Inflammatory macrophage treated with lipopolysaccharide for 4 hours (primary cell): ENCODE data around the gene HMG20B.

Source experiments
- DNase-seq: peaks from one replicate; pipeline ENCODE4 v3.0.0-alpha.2; 2020

HMG20B gene

GRCh38 chr19:3537438-3538240, 35.1 kb upstream of the HMG20B start:
- DNase-seq, result no peak

- DNase-seq, result no peak
Observed at GRCh38 chr19:3538258-3538929, 34.4 kb upstream of the HMG20B start.

- DNase-seq, result no peak
Observed at GRCh38 chr19:3538965-3539755, 33.6 kb upstream of the HMG20B start, which contains the start of gene TEKTIP1. TEKTIP1 (plus strand) TSS chr19:3539174; CDS start chr19:3539178, 4 bp downstream.

GRCh38 chr19:3539756-3540118, 33.0 kb upstream of the HMG20B start:
- no peak for DNase-seq

DNA sequence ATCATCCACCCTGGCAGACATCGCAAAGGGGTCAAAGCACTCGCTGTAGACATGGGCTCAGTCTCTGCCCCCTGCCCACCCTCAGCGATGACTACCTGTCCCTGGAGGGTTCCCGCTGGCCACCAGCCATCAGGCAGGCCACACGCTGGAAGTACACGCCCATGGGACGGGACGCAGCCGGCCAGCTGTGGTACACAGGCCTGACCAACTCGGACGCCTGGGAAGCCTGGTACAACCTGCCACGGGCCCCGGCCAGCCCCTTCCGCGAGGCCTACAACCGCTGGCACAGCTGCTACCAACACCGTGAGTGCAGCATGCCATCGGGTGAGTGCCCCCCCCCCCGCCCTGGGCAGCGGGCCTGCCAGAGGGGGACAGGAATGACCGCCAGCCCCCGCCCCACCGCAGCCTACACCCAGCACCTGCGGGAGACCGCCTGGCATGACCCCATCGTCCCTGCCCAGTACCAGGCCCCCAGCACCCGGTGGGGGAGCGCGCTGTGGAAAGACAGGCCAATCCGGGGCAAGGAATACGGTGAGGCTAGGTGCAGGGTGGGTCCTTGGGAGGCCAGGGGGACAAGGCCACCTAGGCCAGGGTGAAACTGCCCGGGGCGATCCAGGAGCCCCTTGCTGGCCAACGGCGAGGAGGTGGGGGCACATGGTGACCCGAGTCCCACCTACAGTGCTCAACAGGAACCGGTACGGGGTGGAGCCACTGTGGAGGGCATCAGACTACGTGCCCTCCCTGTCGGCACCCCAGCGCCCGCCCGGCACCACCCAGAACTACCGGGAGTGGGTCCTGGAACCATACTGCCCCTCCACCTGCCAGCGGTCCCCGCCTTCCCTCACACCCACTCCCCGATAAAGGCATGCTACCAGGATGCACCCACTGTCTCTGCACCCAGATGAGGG, 29.3 kb upstream of the HMG20B start:
- no peak for DNase-seq

DNA sequence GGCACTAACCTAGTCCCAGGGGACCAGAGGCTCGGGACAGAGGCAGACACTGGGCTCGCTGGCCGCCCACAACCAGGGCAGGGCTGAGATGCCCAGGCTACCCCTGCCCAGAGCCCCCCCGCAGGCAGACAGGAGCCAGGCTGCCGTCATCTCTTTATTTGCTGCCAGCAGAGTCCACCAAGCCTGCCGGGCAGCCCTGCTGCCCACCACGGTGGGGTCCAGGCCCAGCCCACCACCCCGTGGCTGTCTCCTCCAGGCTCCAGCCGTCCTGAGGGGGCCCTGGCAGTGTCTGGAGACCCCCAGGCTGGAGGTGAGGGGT, 28.7 kb upstream of the HMG20B start:
- no peak for DNase-seq

- peak; percentile 61 for DNase-seq
Observed at GRCh38 chr19:3544742-3545668, 27.7 kb upstream of the HMG20B start.

DNA sequence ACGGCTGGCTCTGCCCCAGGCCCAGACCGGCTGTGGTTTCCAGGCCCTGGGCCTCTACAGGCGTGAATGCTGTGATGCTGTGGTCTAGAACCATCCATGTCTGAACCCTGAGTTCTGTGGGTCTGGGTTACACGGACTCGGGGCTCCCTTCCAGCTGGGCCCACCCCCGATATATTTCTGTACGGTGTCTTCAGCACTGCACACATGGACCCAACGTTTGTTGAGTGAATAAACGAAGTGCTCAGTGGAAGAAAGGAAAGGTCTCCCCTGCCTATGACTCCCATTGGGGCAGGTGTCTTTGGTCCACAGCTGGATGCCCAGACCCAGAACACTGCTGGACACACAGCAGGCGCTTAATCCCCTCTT, 27.1 kb upstream of the HMG20B start:
- DNase-seq, result no peak

DNA sequence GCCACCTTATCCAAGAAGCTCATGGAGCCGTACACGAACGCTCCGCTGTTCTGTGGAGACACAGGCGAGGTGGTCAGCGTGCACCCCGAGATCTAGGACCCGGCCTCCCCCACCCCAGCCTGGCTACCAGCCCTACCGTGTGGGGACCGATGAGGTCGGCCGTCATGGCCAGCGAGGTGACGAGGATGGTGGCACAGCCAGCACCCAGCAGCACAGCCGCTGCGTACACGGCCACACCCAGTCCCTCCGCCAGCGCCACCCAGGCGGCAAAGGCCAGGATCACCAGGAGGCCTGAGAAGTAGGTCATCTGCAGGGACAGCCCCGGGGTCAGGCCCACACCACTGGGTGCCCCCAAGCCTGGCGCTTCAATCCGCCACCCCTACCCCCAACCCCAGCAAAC, 26.6 kb upstream of the HMG20B start:
- DNase-seq, result no peak

DNA sequence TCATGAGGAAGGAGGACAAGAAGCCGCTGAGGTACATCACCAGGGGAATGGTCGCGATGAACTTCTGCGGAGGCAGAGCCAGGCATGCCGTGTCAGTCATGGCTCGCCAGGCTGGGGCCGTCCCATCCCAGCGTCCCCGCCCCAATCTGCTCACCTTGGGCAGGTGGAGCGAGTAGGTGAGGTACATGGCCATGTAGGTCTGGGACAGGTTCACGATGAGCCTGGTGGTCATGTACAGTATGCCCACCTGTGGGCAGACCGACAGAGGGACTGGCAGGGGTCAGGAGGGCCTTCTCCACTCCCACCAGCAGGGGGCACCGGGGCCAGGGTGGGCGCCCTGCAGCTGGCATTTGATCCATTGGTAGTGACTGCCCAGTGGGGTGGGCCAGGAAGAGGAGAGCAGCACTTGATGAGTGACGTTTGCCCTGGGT, 25.4 kb upstream of the HMG20B start:
- no peak for DNase-seq

DNA sequence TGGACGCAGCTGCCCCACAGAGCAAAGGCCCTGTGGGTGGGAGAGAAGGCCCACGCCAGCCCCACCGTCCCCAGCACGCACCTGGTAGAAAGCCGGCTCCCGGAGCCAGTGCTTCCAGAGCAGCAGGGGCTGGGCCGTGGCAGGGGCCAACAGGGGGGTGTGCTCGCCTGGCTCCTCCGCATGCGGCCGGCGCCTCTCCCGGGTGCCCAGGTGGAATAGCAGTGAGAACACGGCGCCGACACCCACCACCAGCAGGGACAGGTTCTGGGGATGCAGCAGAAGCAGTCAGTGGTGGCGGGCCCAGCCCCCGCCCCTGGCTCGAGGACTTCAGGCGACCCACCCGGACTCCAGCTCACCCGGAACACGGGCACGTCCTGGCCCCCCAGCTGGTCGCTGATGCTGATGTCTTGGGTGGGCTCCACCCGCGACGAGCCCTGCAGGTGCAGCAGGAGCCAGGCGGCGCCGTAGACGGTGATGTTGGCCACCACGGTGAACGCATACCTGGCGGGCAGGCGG, 24.9 kb upstream of the HMG20B start:
- DNase-seq, result no peak

GRCh38 chr19:3548606-3549005, 24.1 kb upstream of the HMG20B start:
- DNase-seq, result peak; percentile 88

DNA sequence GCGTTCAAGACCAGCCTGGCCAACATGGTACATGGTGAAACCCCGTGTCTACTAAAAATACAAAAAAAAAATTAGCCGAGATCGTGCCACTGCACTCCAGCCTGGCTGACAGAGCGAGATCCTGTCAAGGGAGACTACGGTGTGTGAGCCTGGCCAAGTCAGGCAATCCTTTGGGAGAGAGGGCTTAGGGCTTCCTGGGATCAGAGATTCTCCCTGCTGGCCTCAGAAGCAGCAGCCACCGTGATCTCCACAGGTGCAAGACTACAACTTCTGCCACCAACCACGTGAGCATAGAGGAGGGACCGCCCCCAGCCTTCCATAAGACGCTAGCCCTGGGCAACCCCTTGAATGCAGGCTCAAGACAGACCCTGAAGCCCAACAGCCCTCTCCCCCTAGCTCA, 22.9 kb upstream of the HMG20B start:
- DNase-seq, result no peak

GRCh38 chr19:3550947-3551791, 21.6 kb upstream of the HMG20B start:
- DNase-seq, result no peak

DNA sequence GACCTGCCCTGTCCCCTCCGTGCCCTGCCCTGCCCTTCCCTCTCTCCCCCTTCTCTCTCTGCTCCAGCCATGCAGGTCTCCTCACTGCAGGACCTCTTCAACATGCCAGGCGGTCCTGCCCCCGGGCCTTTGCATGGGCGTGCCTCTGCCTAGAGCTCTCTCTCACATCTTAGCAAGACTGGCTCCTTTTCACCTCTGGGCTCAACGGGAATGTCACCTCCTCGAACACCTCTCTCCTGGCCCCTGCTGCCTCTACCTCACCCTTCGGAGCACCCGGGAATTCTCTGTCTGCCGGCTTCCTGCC, 21.0 kb upstream of the HMG20B start:
- DNase-seq, result no peak

DNA sequence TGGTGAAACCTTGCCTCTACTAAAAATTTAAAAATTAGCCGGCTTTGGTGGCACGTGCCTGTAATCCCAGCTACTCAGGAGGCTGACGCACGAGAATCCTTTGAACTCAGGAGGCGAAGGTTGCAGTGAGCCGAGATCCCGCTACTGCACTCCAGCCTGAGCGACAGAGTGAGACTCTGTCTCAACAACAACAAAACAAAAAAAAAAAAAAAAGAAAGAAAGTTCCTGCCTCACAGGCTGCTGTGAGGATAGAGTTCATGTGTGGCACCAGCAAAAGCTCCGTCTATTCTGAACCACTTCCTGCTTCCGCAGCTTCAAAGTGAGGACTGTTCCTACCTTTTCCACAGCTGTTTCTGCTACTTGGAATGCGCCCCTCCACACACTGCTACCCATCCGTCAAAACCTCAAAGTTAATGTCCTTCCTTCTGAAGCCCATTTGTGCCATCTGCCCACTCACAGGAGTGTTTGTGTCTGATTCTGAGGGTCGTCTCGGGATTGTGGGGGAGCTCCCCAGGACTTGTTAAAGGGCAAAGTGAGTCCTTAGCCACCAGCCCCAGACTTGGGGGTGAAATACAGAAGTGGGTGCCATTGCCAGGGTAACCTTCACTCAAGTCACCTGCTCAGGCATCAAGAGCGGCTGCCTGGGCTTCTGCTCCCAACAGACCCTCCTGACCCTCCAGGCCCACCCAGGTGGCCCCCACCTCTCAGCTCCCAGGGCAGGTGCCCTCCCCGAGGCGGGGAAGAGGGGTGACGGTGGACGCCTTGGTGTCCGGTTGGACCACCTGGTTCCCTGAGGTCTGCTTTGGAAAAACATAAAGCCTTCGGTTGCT, 18.3 kb upstream of the HMG20B start:
- peak; percentile 51 for DNase-seq

- no peak for DNase-seq
Observed at GRCh38 chr19:3555653-3556422, 16.9 kb upstream of the HMG20B start.

DNA sequence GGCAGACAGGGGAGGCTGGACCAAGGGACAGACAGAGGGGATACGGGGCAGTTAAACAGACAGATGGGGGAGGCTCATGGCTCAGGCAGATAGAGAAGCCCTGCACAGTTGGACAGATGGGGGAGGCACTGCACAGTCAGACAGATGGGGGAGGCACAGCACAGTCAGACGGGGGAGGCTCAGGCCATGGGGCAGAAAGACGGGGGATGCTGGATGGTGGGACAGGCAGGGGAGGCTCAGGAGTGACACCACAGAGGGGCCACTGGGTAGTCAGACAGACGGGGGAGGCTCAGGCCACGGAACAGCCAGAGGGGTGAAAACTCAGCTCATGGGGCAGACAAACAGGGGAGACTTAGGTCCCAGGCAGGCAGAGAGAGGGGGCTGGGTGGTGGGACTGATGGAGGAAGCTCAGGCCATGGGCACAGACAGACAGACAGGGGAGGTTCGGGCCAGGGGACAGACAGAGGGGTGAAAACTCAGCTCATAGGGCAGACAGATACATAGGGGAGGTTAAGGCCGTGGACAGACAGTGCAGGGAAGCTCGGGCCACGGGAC, 16.2 kb upstream of the HMG20B start:
- DNase-seq, result no peak
